Measurements from ENCODE around the gene OXT. TPM values are rescaled to one million over a fixed set of nuclear protein-coding genes. Genes with fewer than 3 reads are reported as not detected.
"Not testable (repeated sequence)": the region's sequence is repeated elsewhere in the genome, so short reads cannot be mapped to it uniquely, and the experiment has no call there.

The OXT gene
- total RNA-seq, 1 experiment from 2014 or later, result not detected

GRCh38 chr20:3109350-3110302 lies 38.2 kb downstream of the OXT start:
- no peak for DNase-seq (ENCODE audit: low read depth)

DNA sequence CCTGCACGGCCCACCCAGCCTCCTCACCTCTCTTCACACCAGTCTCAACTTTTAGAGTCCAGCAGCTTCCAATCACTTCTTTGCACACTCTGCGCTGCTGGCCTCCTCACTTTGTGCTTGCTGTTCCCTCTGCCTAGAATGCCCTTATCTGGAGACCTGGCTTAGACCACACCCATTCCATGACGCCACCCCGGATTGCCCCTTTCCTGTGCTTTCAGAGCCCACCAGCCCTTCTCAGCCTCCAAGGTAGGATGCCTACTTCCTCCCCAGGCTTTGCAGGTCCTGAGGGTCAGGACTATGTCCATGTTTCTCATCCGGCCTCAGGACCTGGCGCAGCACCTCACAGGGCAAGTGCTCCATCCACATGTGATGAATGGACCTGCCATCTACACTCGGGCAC lies 40.1 kb downstream of the OXT start:
- DNase-seq (ENCODE audit: low read depth), result no peak

- DNase-seq (ENCODE audit: low read depth), result no peak
Measured at GRCh38 chr20:3111995-3112394, 40.6 kb downstream of the OXT start.

DNA sequence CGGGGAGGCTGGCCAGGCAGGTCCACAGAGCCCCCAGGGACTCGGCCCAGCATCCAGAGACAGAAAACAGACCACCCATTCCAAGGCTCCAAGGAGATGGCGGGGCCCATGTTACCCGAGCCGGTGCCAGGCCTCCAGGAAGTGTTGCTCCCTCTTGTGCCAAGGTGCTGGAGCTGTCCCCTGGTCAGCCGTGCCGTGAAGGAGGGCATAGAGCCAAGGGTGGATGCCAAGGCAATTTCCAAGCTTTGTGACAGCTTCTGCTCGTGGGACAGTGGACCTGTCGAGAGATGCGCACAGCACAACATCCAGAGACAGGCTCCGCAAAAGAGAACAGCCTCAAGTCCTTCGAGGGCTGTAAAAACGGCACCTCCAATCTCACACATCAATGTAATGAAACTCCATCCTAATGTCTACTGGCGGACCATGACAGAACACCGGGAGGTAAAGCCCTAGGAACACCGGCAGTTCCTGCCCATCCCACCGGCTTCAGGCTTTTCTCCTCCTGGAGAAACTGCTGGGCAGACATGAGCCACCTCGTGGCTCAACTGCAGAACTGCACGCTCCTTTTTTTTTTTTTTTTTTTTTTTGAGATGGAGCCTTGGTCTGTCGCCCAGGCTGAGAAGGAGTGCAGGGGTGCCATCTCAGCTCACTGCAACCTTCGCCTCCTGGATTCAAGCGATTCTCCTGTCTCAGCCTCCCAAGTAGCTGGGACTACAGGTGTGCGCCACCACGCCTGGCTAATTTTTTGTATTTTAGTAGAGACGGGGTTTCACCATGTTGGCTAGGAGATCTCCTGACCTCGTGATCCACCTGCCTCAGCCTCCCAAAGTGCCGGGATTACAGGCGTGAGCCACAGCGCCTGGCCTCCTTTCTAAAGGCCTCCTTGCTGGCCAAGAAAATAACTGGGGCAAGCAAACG lies 44.0 kb downstream of the OXT start:
- DNase-seq (ENCODE audit: low read depth), result peak; percentile 72

DNA sequence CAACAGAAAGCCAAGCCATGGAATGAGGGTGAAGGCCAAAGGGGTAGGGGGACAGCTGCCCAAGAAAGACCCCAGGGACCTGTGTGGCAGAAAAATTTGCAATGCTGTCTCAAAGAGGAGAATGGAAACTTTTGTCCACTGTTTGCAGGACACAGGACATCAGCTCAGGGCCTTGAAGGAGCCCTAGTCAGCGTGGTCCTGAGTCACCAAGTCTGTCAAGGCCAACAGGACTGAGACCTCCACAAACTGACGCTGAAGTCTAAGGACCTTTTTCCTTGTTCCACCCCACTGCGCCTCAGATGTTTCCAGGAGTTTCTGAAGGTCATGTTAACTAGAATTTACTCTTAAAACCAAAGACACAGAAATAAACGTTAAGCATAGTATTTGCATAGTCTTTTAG lies 44.9 kb downstream of the OXT start:
- DNase-seq (ENCODE audit: low read depth), result no peak

DNA sequence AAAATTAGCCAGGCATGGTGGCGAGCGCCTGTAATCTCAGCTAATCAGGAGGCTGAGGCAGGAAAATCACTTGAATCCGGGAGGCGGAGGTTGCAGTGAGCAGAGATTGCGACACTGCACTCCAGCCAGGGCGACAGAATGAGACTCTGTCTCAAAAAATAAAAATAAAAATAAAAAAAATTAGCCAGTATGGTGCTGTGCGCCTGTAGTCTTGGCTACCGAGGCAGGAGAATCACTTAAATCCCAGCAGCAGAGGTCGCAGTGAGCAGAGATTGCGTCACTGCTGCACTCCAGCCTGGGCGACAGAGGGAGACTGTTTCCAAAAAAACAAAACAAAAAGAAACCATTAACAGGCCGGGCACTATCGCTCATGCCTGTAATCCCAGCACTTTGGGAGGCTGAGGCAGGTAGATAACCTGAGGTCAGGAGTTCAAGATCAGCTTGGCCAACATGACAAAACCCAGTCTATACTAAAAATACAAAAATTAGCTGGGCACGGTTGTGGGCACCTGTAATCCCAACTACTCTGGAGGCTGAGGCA lies 46.5 kb downstream of the OXT start:
- DNase-seq (ENCODE audit: low read depth), result not testable (repeated sequence)

DNA sequence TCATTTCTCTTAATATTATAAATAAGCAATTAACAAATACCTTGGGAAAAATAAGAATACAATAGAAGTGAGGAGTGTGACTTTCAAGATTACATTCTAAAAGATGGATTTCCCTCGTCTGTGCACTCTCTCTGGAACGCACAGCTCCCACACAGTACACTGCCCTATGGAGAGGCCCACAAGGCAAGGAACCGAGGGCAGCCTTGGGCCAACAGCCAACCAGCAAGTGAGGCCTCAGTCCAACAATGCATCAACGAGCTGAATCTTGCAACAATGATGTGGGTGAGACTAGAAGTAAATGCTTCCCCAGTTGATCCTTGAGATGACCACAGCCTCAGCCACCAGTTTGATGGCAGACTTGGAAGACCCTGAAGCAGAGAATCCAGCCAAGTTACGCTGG lies 47.6 kb downstream of the OXT start:
- no peak for DNase-seq (ENCODE audit: low read depth)

DNA sequence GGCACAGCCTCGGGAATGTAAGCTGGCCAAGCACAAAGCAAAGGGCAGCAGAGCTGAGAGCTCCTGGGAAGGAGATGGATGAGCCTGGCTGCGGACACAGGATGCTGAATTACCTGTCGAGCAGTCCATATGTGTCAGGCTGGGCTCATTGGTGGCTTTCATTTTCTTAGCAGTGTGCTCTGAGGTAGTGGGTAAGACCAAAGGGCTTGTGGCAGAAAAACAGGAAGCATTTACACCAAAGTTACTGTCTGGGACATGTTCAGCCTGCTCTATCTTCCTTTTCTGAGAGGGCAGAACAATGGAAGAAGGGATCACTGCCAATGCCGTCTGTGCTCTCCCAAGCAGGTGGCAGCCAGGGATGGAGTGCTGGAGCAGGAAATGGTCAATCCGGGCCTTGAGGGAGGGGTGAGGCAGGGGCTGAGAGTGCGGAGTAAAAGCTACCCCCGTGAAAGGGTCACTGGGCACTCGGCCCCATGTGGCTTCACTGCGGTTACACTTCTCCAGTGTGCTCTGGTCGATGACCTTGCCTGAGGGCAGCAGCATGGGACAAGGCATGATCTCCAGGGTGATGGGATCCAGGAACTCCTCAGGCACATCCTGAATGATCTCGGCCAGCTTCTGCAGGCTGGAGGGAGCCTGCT lies 50.0 kb downstream of the OXT start:
- DNase-seq (ENCODE audit: low read depth), result no peak

Other genes with a start within 250 kb of the OXT start
- gene PCED1A, start 231.0 kb upstream of the OXT start, total RNA-seq (2014; rRNA removed; shearing (Covaris generic)), result 26.2 and 29.3 TPM in 2 replicates
- 32.6 TPM in 2 replicates for gene VPS16, start 230.9 kb upstream of the OXT start, total RNA-seq (2014; rRNA removed; shearing (Covaris generic))
- 25.2 and 36.5 TPM in 2 replicates for gene PTPRA, start 198.1 kb upstream of the OXT start, total RNA-seq (2014; rRNA removed; shearing (Covaris generic))
- gene GNRH2, start 28.0 kb upstream of the OXT start, total RNA-seq (2014; rRNA removed; shearing (Covaris generic)), result 0.17 TPM in 1 of 2 replicates, not detected in the other
- 179 and 213 TPM in 2 replicates for gene MRPS26, start 25.6 kb upstream of the OXT start, total RNA-seq (2014; rRNA removed; shearing (Covaris generic))
- gene AVP, start 13.1 kb downstream of the OXT start, total RNA-seq (2014; rRNA removed; shearing (Covaris generic)), result not detected in 2 replicates
- 38.1 and 40.4 TPM in 2 replicates for gene FASTKD5, start 88.2 kb downstream of the OXT start, total RNA-seq (2014; rRNA removed; shearing (Covaris generic))
- 5.1 and 6.2 TPM in 2 replicates for gene UBOX5, start 88.2 kb downstream of the OXT start, total RNA-seq (2014; rRNA removed; shearing (Covaris generic))
- gene LZTS3, start 101.9 kb downstream of the OXT start, total RNA-seq (2014; rRNA removed; shearing (Covaris generic)), result 4.5 TPM in 2 replicates
- 36.8 and 40.7 TPM in 2 replicates for gene DDRGK1, start 133.1 kb downstream of the OXT start, total RNA-seq (2014; rRNA removed; shearing (Covaris generic))
- gene ITPA, start 137.9 kb downstream of the OXT start, total RNA-seq (2014; rRNA removed; shearing (Covaris generic)), result 120 and 144 TPM in 2 replicates
- 1.1 and 1.7 TPM in 2 replicates for gene SLC4A11, start 167.6 kb downstream of the OXT start, total RNA-seq (2014; rRNA removed; shearing (Covaris generic))